GM10847 (cell line): ENCODE results near the gene IGFBP3.

Experiments
- POLR2A ChIP-seq: IDR thresholded peaks from 2 replicates; pipeline ENCODE4 v1.6.1; 2011; ENCODE audit not compliant: insufficient read length; ENCODE audit errors: extremely low read depth

Gene IGFBP3

DNA sequence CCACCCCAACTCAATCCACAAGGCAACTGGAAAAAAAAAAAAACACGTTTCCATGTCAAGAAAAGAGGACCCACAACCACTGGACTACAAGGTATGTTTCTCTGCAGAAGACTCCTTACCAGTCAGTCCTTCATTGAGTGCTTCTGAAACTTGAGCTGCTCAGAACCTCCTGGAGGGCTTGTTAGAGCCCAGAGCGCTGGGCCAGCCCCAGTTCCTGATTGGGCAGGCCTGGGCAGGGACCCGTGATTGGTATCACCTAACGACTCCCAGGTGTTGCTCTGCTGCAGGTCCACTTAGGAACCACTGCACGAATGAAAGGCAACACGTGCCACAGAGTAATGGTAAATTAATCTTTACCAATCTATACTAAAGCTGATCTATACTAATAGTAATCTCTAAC is 47.7 kb downstream of the IGFBP3 start:
- TF ChIP-seq POLR2A: no peak

GRCh38 chr7:45873035-45873354 is 48.1 kb downstream of the IGFBP3 start, which contains the start of gene CCDC201:
Gene CCDC201 (minus strand): TSS chr7:45873082. CDS start chr7:45873007, 75 bp downstream.
- TF ChIP-seq POLR2A: no peak

DNA sequence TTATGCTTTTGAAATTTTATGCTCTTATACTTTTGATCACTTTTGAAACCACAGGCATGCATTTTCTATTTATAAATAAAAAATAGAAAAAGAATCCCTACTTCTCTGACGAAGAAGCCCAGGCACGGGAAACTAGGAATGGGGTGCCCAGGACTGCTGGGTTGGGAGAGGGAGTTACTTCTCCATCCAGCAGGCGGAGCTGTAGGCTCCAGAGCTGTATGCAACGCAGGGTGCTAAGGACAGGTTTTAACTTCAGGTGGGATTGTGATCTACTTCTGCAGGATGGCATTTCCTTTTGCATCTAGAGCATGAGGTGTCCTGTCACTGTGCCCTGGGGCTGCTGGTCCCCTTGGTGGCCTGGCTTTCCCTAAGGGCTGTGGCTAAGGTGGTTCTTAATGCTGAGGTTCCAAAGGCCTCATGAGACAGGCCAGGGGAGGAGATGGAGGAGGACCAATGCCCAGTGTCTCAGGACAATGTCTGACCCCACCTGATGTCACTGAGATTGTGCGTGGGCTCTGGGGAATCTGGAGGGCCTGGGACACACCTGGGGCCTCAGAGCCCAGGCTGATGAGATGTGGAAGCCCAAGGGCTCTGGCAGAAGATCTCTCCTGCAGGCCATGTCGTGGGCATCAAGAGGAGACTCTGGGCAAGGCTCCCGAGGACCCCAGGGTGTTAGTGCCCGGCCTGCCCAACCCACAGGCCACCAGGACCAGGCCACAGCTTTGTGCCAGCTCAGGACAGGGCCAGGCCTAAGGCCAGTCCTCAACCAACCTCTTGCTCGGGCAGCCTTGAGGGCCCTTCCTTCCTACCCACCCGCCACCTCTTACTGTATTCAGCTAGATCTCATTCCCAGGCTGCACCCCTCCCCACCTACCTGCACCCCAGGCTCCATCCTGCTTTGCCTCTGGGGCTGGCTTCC is 48.7 kb downstream of the IGFBP3 start:
- TF ChIP-seq POLR2A: no peak

DNA sequence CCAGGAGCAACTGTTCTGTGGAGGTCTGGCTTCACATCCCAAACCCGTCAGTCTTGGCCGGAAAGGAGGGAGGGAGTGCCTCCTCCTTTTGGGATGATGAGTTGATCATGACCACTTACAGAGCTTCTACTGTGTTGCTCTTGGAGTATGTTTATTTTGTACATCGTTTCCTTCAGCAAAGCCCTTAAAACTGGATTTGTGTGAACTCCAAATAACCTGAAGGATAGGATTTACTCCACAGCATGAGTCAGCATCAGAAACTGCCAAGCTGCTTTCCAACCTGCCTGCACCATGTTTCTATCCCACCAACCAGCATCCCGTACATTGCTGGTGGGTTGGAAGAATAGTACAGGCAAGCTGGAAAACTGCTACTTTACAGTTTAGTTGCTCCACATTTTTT is 51.6 kb downstream of the IGFBP3 start:
- no peak for TF ChIP-seq POLR2A

- no peak for TF ChIP-seq POLR2A
Measured at GRCh38 chr7:45867471-45867870, 53.6 kb downstream of the IGFBP3 start.

DNA sequence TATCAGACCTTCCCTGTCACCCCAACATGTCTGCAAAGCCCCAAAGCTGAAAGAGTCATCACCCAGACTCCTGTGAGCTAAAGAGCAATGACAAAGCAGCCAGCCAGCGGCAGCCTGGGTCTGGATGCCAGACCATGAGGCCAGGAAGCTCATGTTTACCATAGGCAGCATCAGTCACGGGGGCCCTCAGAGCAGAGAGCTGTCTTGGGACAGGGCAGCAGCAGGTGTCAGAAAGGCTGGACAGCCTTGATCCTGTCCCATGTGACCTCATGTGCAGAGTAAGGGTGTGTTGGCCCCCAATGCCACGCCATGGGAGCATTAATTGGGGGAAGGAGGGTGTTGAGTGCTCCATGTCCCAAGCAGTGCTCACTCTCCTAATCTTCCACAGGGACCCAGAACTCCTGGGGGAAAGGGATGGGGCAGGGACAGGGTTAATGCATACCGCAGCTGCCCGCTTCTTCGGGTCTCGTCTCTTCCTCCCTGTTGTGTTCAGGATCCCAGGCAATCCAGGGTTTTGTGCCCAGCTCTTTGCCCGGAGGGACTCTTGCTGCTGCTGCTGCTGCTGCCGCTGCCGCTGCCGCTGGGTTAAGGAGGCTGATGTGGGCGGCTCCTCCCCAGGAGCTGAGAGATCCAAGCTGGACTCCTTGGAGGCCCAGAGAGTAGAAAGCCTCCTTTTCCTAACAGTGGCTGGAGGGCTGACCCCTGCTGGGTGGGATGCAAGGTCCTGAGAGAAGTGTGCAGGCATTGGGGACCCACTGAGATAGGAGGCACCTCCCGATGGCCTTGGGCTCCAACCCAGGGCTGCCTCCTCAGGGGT is 55.3 kb downstream of the IGFBP3 start:
- TF ChIP-seq POLR2A: no peak

DNA sequence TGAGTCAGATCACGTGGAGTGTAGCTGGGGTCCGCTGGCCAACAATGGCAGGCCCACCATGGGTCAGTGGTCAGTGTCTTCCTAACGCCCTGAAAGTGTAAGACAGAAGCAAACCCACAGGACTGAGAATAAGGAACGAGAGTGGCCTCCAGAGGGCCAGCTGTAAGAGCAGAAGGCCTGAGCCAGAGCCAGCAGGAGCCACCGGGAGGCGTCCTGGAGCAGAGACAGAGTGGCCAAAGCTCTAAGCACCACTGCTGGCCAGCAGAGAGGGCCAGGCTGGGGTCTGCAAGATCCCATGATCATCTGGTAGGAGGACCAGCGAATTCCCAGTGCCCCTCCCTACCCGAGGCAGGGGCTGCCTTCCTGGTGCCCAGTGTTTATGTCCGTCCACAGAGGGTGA is 57.4 kb downstream of the IGFBP3 start:
- TF ChIP-seq POLR2A: no peak
